WERI-Rb-1 (cell line): ENCODE measurements around the gene PLXNA4.

Source experiments
- DNase-seq: peaks from one replicate; pipeline ENCODE4 v3.0.0-alpha.2; 2020
- H3K27ac ChIP-seq: fragments of 250-450 bp; sonication (Bioruptor Pico); 2 replicates; pipeline ENCODE4 v1.5.1; 2020; ENCODE audit warnings: mild to moderate bottlenecking, moderate library complexity
- H3K27me3 ChIP-seq: fragments of 250-450 bp; sonication (Bioruptor Pico); 2 replicates; pipeline ENCODE4 v1.5.1; 2021; ENCODE audit warnings: mild to moderate bottlenecking, low read depth, moderate library complexity; ENCODE audit not compliant: insufficient read depth, severe bottlenecking
- H3K36me3 ChIP-seq: fragments of 250-450 bp; sonication (Bioruptor Pico); 2 replicates; pipeline ENCODE4 v1.5.1; 2020; ENCODE audit warnings: mild to moderate bottlenecking, moderate library complexity
- H3K4me3 ChIP-seq: 2 replicates; pipeline ENCODE4 v1.5.1; 2011; ENCODE audit warnings: low read depth, mild to moderate bottlenecking, control low read depth, low read length
- H3K9me3 ChIP-seq: fragments of 250-450 bp; sonication (Bioruptor Pico); 2 replicates; pipeline ENCODE4 v1.5.1; 2021; ENCODE audit warnings: mild to moderate bottlenecking, moderate library complexity; ENCODE audit not compliant: severe bottlenecking
- CTCF ChIP-seq: IDR thresholded peaks from 2 replicates; pipeline ENCODE4 v1.5.1; 2011; ENCODE audit warnings: low read depth, mild to moderate bottlenecking, control low read depth, inconsistent platforms, low read length

Gene PLXNA4

GRCh38 chr7:132207782-132208181, 368.5 kb downstream of the PLXNA4 start:
- Histone ChIP-seq H3K36me3 (no peaks in the 10 kb centered on the region), H3K9me3 (no peaks in the 10 kb centered on the region), H3K4me3 (no peak overlapping the region), H3K27me3 (no peaks in the 10 kb centered on the region), H3K27ac (no peak overlapping the region)
- DNase-seq: no peak
- no peak for TF ChIP-seq CTCF

GRCh38 chr7:132207211-132207610, 369.1 kb downstream of the PLXNA4 start:
- Histone ChIP-seq H3K27me3 (no peaks in the 10 kb centered on the region), H3K27ac (peak overlapping the region; percentile 87), H3K4me3 (no peak overlapping the region), H3K9me3 (no peaks in the 10 kb centered on the region), H3K36me3 (no peaks in the 10 kb centered on the region)
- no peak for DNase-seq
- no peak for TF ChIP-seq CTCF

- DNase-seq: peak; percentile 83
- Histone ChIP-seq H3K27me3 (no peaks in the 10 kb centered on the region), H3K27ac (peak overlapping the region; percentile 87), H3K9me3 (no peaks in the 10 kb centered on the region), H3K36me3 (no peaks in the 10 kb centered on the region), H3K4me3 (no peak overlapping the region)
- TF ChIP-seq CTCF: no peak
These were observed 369.7 kb downstream of the PLXNA4 start for GRCh38 chr7:132206594-132206993.

GRCh38 chr7:132205509-132205908, 370.8 kb downstream of the PLXNA4 start:
- H3K27me3 ChIP-seq: no peaks in the 10 kb centered on the region
- H3K4me3 ChIP-seq: no peak overlapping the region
- no peaks in the 10 kb centered on the region for H3K9me3 ChIP-seq
- peak overlapping the region; percentile 87 for H3K27ac ChIP-seq
- TF ChIP-seq CTCF: no peak
- DNase-seq: peak; percentile 46
- H3K36me3 ChIP-seq: no peaks in the 10 kb centered on the region

GRCh38 chr7:132203021-132203420, 373.2 kb downstream of the PLXNA4 start:
- Histone ChIP-seq H3K4me3 (no peak overlapping the region), H3K27me3 (no peaks in the 10 kb centered on the region), H3K27ac (0 out of 2 replicates have a peak overlapping the region, but pooled peaks have one; percentile 14), H3K36me3 (no peaks in the 10 kb centered on the region), H3K9me3 (no peaks in the 10 kb centered on the region)
- DNase-seq: peak; percentile 79
- peak; percentile 45 for TF ChIP-seq CTCF

- H3K27me3 ChIP-seq: no peaks in the 10 kb centered on the region
- no peak overlapping the region for H3K4me3 ChIP-seq
- H3K36me3 ChIP-seq: no peaks in the 10 kb centered on the region
- TF ChIP-seq CTCF: no peak
- H3K9me3 ChIP-seq: no peaks in the 10 kb centered on the region
- H3K27ac ChIP-seq: 0 out of 2 replicates have a peak overlapping the region, but pooled peaks have one; percentile 14
- DNase-seq: no peak
These were observed 373.7 kb downstream of the PLXNA4 start for GRCh38 chr7:132202541-132202940.
